ENCODE results near the gene UBAC2. TPM values are rescaled to one million over a fixed set of nuclear protein-coding genes. Genes with fewer than 3 reads are reported as not detected.
"Not testable (repeated sequence)": the region's sequence is repeated elsewhere in the genome, so short reads cannot be mapped to it uniquely, and the experiment has no call there.

Gene UBAC2
- polyA plus RNA-seq, 12 donors: 55.0 to 125 (median 89.2) TPM; not detected in 1

DNA sequence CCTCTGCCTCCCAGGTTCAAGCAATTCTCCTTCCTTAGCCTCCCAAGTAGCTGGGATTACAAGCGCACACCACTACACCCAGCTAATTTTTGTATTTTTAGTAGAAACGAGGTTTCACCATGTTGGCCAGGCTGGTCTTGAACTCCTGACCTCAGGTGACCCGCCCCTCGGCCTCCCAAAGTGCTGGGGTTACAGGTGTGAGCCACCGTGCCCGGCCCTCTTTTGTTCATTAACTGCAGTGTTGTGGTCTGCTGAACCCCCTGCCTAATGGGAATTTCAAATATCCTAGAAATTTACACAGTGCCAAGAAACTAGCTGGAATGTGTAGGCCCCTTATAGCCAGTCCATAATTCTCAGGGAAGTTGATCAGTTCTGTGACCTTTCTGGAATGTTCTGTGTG lies 188.4 kb downstream of the UBAC2 start:
- not testable (repeated sequence) for DNase-seq

DNA sequence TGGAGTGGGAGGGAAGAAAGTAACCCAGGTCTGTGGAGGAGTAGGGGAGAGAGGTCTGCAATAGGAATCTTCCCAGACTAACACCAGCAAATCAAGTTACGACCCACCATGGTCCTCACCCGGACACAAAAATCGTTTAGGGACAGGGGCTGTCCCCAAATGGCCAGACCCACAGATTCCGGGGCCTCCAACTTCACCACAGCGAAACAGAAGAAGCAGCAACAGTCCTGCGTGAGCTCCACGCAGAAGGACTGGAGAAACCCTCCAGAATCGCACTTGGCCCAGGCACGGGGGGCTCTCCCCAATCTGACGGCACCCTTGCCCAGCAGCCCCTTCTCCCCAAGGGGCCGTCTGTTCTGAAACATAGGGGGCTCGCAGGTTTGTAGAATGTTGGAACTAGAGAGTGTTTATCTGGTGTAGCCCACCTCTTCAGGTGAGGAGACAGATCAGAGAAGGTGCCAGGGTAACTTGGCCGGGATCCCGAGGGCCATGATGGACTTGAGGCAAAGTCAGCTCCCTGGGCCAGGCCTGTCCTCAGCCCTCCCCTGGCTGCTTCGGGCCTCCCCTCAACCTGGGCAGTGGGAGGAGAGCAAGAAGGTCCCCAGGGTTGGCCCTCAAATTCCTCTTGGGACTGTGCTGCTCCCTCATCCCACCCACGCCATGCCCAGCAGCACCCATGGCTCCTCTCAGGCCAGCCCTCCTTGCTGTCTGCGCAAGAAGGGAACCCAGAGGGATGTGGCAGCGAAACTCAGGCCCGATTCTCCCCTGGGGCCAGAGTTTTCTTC lies 189.1 kb downstream of the UBAC2 start:
- DNase-seq: no peak

GRCh38 chr13:99390601-99391000 lies 189.9 kb downstream of the UBAC2 start:
- no peak for DNase-seq

DNA sequence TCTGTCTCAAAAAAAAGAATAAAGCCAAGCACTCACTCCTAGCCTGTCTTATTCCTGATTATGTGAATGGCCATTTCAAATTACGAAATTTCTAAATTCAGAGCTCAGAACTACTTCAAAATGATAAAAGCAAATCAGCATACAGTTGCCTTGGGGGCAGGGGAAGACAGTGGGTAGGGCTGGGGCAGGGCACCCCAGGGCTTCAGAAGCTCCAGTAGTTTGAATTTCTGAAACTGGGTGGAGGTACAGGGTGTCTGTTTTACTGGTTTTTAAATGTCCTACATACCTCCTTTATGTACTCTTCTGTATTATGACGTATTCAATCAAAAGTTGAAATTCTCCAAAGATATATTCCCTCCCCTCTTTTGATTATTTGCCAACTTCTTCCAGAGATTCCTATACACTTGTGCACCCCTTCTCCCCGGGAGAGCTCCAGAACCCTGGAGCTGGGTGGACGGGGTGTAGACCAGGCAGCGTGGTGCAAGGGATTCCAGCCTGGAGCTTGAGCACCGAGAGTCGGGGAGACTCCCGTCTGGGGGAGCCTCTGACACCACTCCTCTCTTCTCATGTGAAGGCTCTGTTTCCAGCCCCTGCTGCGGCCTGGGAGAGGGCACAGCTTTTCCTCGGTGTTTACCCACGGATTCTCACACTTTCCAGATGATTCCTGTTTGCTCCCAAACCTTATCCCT lies 191.3 kb downstream of the UBAC2 start:
- no peak for DNase-seq

- no peak for DNase-seq
Observed at GRCh38 chr13:99392470-99393135, 191.9 kb downstream of the UBAC2 start.

DNA sequence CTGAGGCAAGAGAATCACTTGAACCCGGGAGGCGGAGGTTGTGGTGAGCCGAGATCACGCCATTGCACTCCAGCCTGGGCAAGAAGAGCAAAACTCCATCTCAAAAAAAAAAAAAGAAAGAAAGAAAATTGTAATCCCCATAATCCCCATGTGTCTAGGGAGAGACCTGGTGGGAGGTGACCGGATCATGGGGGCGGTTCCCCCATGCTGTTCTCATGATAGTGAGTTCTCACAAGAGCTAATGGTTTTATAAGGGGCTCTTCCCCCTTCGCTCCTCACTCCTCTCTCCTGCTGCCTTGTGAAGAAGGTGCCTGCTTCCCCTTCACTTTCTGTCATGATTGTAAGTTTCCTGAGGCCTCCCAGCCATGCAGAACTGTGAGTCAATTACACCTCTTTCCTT lies 192.7 kb downstream of the UBAC2 start:
- not testable (repeated sequence) for DNase-seq

GRCh38 chr13:99393791-99394735 lies 193.4 kb downstream of the UBAC2 start:
- no peak for DNase-seq

DNA sequence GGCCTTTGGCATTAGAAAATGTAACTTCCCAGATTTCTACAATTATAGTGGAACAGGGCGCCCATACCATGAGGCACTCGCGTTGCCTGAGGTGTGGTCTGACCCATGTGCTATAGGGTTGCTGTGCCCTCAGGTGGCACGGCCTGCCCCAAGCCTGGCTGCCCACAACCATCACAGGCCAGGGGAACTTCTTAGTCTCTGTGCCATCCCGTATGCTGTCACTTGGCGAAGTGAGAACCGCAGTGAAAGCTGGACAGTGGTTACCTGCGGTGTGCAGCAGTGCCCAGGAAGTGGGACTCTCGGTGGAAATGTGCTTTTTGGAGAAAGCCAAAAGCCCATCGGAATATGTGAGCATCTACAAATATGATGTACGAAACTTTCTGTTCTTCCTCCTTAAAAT lies 194.8 kb downstream of the UBAC2 start:
- DNase-seq: no peak

DNA sequence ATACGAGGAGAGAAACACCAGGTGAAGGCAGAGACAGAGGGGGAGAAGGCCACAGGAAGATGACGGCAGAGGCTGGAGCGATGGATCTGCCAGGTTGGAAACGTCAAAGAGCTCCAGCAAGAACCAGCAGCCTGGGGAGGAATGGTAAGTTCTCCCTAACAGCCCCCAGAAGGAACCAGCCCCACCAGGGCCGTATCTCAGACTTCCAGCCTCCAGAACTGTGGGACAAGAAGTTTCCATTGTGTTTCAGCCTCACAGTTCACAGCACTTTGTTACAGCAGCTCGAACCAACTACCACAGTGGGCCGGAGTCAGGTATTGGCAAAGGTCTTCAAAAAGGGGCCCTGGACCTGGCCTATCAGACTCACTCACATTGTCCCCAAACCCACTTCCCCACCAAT lies 195.8 kb downstream of the UBAC2 start:
- no peak for DNase-seq

DNA sequence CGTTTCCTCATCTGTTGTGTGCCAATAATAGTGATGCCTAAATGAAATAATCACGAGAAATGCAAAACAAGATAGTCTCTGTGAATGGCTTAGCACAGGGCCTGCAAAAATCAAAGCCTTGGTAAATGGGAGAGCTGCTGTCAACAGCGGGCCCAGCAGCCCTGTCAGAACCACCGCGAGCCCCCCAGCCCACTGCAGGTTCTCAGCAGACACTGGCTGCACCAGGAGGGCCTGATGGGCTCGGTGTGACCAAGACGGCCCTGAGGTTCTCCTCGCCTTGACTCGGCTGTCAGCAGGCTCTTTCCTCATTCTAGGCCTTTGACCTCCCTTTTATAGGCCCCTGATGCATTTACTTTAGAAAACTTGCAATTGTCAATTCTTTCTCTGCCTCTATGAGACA lies 197.4 kb downstream of the UBAC2 start:
- no peak for DNase-seq

GRCh38 chr13:99398916-99399622 lies 198.4 kb downstream of the UBAC2 start:
- DNase-seq: no peak

- no peak for DNase-seq
Observed at GRCh38 chr13:99399623-99399974, 198.9 kb downstream of the UBAC2 start.

DNA sequence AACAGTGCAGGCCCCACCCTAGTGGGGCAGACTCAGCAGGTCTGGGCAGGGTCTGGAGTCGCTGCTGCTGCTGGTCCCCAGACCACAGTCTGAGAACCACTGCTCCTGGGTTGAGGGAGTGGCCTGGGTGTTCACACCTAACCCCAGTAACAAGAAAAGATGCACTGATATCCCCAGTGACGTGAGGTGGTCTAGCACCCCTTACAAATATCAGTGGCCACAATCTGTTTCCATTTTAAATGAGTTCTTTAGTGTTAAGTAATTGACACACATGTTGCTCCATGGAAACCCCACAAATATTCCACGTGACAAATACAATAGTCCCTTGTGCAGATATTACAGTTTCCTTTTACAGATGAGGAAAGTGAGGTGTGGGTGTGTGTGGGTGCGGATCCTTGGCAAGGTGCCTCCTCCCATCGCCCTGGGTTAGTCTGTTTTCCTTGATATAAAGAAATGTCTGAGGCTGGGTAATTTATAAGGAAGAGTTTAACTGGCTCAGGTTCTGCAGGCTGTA lies 202.9 kb downstream of the UBAC2 start:
- no peak for DNase-seq

- DNase-seq: no peak
Observed at GRCh38 chr13:99404005-99404755, 203.5 kb downstream of the UBAC2 start.

DNA sequence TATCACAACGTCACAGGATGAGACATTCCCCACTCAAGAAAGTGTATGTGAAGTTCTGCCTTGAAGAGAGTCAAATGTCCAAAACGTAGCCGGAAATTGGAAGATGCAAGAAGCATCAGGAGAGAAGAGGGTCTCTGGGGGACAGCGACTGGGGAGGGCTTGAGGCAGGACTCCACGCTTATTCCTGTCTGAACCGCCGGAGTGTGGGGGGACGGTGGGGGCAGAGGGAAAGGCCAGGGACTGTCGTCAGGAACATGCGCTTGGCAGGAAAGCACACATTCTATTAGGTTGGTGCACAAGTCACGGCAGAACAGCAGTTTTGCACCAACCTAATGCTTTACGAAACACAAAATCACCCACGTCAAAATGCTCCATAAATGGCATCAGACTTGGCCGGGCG lies 205.3 kb downstream of the UBAC2 start:
- DNase-seq: no peak

DNA sequence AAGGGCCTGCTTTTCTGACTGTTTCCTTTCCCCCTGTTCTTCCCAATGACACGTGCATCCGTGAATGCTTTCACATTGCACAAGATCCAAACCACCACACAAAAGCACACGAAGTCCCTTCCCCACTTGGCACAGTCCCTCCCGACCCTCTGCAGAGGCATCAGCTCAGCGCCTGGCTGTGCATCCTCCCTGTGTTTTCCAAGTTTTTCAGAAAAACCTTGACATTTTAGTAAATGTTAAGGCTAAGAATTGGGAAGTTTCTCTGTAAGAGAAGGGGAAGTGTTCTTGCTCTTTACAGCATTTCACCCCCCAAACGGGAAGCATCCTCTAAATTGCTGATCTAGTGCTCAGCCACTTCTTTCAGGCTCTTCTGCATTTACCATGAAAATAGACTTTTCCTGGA lies 206.1 kb downstream of the UBAC2 start:
- DNase-seq: no peak

DNA sequence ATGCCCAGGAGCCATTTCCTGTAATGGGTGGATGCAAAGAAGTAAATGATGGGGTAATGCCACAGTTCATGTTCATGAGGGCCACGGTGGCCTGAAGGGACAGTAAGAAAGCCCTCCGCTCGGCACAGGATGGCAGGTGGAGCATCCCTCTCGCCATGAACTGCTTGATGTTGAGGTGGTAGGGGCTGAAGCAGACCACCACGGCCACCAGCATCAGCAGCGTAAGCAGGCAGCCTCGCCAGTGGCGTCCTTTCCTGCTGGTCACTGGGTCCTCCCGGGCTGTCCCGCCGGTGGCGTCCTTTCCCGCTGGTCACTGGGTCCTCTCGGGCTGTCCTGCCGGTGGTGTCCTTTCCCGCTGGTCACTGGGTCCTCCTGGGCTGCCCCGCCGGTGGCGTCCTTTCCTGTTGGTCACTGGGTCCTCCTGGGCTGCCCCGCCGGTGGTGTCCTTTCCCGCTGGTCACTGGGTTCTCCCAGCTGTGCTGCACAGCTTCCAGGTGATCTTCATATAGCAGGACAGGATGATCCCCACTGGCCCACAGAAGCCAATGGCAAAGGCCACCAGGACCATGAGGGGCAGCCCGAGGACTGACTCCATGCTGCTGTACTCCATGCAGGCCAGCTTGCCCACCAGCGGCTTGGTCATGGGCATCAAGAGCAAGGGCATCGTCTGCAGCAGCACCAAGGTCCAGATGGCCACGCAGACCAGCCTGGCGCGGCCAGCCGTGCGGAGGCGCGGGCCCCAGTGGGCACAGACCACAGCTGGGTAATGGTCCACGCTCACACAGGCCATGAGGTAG lies 207.4 kb downstream of the UBAC2 start:
- no peak for DNase-seq

GRCh38 chr13:99408703-99409000 lies 208.0 kb downstream of the UBAC2 start:
- no peak for DNase-seq

- not testable (repeated sequence) for DNase-seq
Observed at GRCh38 chr13:99409461-99410083, 208.9 kb downstream of the UBAC2 start.
